ENCODE data around the gene ZDHHC23.

The ZDHHC23 gene, protein sequence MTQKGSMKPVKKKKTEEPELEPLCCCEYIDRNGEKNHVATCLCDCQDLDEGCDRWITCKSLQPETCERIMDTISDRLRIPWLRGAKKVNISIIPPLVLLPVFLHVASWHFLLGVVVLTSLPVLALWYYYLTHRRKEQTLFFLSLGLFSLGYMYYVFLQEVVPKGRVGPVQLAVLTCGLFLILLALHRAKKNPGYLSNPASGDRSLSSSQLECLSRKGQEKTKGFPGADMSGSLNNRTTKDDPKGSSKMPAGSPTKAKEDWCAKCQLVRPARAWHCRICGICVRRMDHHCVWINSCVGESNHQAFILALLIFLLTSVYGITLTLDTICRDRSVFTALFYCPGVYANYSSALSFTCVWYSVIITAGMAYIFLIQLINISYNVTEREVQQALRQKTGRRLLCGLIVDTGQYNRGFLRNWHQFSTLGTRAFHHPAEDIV

DNA sequence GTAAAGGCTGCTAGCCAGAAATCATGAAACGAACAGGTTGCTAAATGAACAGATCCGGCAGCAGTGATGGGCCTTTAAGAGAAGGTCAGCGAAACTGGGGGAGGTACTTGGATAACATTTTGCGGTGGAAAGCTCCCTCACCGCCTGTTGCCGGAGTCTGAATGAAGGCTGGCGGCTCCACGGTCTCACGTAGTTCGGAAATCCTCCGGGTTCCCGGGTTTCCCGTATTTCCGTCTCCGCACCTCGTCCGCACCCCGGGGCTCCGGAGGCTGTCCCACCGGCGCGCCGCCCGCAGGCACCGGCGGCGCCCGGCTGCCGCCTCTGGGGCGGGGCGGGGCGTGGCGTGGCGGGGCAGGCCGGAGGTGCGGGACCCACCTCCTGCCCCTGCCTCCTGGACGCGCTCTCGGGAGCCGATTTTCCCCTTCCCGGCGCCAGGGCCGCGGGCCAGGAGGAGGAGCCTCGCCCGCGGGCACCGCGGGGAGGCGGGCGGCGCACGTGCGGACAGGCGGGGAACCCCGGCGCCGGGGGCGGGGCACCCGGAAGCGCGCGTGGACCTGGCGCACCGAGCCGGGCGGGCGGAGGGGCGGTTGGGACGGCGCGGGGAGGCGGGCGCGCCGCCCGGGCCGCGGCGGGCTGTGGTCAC is at the start of gene ZDHHC23:
Gene ZDHHC23 (plus strand): TSS at position 642 of the 643 bp plus-strand sequence. CDS start 790 bp downstream, outside the sequence.
- no peak for DNase-seq

DNA sequence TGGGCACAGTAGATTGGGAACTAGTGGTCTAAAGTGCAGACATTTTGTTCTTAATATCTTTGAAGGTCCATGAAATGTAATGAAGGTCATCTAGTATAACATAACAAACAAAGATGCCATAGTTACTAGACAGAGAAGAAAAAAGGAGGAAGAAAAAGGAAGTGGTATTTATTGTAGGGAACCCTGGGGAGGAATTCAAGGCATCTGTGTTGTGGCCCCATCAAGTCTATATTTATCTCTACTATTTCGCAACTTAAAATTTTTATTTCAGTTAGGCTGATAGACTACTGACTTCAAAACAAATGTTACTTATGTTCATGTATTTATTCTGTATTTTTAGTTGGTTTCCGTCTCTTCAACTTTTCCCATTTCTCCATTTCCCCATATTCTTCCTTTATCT is 48.9 kb upstream of the ZDHHC23 start:
- no peak for DNase-seq

DNA sequence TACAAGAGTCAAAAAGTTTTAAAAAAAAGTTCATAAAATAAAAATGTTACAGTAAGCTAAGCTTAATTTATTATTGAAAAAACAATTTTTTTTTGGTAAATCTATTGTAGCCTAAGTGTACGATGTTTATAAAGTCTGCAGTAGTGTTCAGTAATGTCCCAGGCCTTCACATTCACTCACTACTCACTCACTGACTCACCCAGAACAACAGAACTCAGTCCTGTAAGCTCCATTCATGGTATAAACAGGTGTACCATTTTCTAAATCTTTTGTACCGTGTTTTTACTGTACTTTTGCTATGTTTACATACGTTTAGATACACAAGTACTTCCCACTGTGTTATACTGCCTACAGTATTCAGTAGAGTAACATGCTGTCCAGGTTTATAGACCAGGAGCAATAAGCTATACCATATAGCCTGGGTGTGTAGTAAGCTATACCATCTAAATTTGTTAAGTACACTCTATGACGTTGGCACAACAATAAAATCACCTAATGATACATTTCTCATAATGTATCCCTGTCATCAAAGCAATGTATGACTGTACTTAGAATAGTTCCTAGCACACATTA is 41.2 kb upstream of the ZDHHC23 start:
- DNase-seq, result no peak

DNA sequence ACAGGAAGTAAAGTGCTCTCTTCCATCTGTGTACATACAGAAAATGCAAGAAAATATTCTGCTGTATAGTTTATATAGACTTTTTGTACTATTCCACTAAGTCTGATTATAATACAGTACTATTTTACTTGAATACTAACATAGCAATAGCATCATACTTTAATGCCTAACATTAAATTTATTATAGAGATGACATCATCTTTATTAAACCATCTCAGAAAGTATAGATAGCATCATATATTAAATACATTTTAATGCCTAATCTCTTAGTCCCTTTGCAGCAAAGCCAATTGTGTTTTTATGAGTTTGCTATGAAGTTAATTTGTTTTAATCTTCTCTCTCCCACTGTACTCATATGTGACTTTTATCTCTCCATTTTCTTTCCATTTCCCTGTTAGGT is 39.7 kb upstream of the ZDHHC23 start:
- DNase-seq, result no peak

DNA sequence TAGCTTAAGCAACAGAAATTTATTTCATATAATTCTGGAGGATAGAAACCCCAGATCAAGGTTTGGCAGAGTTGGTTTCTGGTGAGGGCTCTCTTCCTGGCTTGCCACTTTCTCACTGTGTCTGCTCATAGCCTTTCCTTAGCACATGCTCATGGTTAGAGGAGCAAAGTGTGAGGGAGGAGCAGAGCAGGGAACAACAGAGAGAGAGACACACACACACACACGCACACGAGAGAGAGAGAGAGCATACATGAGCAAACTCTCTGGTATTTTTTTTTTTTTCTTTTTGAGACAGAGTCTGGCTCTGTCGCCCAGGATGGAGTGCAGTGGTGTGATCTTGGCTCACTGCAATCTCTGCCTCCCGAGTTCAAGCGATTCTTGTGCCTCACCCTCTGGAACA is 36.8 kb upstream of the ZDHHC23 start:
- DNase-seq, result no peak

DNA sequence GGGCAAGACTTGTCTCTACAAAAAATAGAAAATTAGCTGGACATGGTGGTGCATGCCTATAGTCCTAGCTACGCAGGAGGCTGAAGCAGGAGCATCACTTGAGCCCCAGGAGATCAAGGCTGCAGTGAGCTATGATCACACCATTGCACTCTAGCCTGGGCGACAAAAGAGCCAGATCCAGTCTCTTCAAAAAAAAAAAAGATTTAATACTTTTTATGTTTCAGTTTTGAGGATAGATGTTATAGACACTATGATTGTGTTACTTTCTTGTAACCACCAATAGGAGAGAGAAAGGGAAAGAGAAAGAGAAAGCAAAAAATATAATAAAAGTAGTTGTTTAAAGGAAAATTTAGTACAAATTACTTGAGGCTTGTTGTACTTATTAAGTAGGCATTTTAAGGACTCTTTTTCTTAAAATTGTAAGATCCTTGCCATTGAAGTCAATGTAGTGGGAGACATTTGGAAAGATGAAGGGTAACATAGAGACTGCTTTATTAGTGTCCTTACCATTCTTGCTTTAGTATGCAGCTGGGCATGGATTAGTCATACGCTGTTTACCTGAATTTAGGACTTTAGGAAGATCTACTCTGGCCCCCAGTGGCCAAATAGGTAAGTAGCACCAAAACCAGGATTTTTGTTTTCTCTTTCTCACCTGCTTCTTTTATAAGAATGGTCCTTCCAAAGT is 35.1 kb upstream of the ZDHHC23 start:
- DNase-seq, result no peak

DNA sequence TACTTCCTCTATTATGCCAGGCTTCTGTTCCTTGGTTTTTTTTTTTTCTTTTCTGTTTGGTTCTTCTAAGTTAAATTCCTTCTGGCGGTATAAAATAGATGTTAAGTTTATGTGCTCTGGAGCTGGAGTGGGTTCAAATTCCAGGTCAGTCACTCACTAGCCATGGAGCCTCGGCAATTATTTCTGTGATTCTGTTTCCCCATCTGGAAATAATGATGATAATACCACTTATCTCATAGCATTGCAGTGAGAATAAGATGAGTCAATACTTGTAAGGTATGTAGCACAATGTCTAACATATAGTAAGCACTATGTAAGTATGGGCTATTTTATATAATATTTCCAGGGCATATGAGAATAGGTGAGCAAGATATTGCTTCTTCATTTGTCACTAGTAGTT is 33.2 kb upstream of the ZDHHC23 start:
- DNase-seq, result no peak

DNA sequence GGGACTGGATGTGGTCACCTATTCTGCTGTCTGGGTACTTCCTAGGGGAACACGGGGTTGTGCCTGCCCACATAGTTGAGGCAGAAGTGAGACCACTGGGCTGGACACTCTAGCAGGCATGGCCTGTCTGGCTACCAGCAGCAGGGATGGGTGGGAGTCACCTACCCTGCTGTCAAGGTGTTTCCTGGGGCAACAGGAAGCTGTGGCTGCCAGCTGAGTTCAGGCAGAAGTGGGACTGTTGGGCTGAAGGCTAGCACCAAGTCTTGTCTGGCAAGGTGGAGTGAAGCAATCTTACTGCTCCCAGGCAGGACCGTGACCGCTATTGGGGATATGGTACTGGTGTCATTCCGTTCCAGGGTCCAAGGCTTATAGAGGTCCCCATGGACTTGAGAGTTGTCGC is 20.3 kb upstream of the ZDHHC23 start:
- no peak for DNase-seq

DNA sequence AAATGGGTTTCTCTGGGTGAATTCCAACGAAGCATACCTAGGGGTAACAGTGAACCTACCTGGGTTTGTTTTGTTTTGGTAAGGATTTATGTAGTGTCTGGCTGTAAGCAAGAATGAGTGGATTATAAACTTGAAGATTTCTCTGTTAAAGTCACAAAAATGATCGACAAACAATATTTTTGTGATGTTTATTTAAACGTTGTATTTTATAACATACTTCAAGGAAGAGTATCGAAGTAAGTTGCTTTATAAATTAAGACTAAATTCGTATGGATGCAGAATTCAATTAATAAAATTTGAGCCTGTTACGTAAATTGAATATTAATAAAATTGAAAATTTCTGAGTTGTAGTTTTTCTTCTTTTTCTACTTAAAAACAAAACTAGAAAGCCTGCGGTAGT is 982 bp upstream of the ZDHHC23 start:
- no peak for DNase-seq

DNA sequence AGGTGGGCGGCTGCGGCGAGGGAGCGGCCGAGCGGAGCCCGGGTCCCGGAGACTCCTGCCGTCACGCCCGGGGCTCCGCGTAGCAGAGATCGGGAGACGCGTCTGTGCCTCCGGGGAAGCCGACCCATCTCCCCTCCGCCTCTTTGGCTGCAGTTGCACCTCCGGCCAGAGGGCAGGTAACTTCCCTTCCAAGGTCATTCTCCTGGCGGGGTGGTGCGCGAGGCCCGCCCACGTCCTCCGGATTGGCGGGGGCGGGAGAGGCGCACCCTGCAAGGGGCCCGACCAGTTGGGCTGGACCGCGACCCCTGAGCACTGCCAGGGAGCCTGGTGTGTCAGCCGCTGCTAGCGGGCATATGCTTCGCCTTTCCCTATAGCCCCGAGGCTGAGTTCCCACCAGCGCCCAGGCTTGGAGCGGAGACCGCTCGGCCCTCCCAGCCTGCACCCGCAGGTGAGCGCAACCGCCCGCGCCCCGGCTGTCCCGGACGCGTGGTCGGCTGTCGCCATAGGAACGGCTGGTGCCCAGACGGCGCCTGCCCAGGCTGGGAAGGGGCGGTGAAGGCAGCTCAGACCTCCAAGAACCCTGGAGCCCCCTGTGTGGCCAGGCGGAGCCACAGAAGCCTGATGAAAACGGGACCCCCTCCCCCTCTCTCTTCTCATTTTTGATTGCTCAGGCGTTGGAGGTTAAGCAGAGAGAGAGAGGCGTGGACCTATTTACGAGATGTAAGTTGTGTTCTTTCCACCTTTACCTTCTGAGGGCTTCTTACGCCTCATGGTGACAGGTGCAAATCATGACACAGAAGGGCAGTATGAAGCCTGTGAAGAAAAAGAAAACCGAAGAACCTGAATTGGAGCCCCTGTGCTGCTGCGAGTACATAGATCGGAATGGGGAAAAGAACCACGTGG is 453 bp downstream of the ZDHHC23 start:
- DNase-seq, result peak; percentile 9

DNA sequence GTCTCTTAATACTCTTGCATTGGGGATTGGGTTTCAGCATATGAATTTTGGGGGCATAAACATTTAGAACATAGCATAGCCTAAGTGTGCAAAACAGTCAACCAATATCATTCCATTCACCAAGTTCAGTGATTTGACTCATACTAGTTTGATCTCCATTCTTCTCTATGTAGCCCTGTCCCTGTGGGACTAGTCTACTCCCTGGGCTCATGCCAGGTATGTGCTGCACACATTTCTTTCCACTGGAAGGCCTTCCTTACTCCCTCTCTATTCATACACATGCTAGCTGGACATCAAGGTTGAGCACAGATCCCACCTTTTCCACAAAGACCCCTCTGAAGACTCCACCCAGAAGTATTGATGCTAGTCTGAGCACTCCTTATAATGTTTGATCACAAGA is 5.1 kb downstream of the ZDHHC23 start:
- no peak for DNase-seq

DNA sequence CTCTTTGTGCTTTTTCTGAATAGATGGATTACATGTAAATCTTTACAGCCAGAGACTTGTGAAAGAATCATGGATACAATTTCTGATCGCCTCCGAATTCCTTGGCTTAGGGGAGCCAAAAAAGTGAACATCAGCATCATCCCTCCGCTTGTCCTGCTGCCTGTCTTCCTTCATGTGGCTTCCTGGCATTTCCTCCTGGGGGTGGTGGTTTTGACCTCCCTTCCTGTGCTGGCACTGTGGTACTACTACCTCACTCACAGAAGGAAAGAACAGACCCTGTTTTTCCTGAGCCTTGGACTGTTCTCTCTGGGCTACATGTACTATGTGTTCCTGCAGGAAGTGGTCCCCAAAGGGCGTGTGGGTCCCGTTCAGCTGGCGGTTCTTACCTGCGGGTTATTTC is 5.9 kb downstream of the ZDHHC23 start:
- DNase-seq, result no peak

DNA sequence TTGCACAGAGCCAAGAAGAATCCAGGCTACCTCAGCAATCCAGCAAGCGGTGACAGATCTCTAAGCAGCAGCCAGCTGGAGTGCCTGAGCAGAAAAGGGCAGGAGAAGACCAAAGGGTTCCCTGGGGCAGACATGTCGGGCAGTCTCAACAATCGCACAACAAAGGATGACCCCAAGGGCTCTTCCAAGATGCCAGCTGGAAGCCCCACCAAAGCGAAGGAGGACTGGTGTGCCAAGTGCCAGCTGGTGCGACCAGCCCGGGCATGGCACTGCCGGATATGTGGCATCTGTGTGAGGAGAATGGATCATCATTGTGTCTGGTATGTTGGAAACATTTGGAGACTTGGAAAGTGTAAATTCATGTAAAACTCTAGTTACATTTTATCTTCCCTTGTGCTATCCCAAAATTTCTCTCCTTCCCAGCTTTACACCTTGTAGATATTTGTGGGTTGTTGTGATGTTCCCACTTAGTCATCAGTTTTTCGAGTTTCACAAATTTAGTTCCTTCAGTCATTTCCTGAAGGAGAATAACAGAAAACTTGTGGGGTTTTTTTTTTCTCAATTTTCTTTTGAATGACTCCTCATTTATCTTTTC is 6.4 kb downstream of the ZDHHC23 start:
- no peak for DNase-seq

DNA sequence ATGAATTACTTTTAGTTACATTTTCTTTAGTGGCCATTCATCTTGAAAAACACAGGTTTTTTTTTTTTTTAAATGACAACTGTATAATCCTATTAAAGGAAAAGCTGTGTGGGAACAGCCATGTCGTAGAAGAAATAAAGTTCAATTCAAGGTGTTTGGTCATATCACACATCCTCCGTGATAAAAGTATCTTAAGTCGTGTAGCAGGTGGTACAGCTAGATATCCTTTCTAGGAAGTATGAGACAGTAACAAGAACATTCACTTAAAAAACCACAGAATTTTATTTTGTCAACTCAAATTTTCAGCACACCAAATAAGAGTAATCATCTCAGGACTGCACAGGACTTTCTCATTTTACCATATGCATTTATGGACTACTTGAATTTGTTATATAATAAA is 16.1 kb downstream of the ZDHHC23 start:
- DNase-seq, result no peak

DNA sequence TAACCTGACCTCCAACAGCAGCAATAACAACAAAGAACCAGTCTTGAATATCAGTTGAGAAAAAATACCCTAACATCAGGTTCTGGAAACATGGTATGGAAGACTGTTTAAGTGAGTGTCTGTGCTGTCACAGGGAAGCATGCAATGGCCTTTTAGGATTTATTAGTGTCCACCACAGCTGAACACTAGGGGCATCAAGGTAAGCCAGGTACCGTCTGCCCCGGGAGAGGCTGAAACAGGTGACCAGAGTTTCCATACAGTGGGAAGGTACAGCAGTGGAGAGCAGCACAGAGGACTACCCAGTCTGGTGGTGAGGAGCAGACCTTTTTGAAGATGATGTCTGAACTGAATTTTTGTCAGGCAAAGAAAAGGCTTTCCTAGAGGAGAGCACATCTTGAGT is 18.4 kb downstream of the ZDHHC23 start:
- no peak for DNase-seq

DNA sequence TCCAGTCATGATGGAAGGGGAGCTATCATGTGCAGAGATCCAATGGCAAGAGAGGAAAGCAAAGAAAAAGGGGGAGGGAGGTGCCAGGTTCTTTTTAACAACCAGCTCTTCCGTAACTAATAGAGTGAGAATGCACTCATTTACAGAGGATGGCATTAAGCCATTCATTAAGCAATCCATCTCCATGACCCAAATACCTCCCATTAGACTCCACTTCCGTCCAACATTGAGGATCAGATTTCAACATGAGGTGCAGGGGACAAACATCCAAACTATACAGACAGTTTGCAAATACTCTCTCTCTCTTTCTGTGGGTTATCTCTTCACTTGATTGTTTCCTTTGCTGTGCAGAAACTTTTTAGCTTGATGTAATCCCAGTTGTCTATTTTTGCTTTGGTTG is 21.2 kb downstream of the ZDHHC23 start:
- DNase-seq, result no peak

DNA sequence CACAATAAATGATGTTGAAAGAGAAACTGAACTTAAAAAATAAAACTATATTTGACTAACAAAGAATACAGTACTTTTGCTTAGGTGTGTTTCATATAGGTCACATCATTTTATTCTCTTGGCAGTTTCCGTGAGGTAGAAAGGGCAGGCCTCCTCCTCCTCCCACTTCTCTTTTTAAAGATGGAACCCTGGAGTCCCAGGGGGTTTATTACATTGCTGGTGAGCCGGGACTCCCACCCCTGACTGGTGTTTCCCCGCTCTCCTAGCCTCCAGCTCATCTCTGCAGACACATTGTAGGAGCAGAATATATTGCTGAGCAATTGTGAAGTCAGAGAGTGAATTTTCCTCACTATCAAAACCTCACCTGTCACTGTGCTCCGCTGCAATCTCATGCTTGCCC is 30.0 kb downstream of the ZDHHC23 start:
- no peak for DNase-seq

DNA sequence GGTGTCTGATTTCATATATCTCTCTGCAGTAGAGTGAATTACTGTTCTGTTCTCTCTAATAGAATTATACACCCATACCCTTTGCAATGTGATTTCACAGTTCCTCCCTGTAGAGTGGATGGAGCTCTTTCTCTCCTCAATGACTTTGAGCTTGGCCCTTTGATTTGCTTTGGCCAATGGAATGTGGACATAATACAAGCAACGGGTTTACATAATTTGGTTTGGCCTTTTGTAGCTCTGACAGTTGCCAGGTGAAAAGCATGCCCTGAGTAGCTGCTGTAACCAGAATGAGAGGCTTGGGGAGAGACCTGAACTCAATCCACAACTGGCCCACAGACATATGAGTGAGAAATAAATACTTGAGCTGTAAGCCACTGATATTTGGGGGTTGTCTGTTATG is 32.1 kb downstream of the ZDHHC23 start:
- no peak for DNase-seq

DNA sequence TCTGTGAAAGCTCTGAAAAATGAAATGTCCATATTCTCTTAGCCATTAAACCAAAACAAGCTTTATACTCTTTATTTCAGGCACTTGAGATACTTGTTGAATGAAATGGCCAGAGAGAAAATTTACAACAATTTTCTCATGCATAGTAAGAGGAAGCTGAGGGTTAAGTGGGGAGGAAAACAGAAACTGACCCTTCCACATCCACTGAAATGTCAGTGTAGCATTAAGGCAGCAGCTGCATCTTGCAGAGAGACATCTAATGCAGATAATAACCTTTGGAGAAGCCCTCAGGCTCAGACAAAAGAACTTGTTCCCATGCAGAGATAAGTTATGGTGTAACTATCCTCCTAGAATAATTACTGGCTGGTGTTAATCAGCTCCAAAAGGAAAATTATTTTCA is 34.0 kb downstream of the ZDHHC23 start:
- DNase-seq, result no peak

DNA sequence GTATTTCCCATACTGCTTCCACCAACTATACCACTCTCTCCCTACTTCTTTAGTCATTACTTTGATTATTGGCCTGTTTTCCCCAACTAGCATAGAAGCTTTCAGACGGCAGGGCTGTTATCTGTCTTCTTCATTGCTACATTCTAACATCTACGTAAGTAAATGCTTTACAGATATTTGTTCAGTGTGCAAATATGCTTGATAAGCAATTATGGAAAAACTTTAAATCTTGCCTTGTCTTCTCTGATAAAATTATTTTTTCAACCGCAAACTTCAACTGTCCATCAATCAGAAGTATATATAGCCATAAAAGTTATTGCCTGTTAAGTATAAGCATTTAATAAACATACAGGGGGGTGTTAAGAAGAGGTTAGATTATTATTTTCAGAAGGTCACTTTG is 35.7 kb downstream of the ZDHHC23 start:
- no peak for DNase-seq

DNA sequence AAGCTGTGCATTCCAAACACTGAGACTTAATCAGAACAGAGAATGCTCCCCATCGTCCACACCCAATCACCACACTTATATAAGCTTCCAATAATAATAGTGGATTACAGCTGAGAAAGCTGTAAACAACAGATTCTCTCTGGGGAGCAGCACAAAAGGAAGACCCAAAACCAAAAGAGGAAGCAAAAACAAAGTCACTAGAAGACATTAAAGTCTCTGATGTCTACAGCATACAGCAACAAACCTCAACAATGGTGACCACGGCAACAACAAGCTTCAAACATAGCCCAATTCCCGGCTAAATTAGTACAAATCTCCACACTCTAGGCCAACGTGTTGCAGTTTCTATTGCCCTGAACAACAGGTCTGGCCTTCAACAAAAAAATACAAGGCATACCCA is 37.7 kb downstream of the ZDHHC23 start:
- no peak for DNase-seq

DNA sequence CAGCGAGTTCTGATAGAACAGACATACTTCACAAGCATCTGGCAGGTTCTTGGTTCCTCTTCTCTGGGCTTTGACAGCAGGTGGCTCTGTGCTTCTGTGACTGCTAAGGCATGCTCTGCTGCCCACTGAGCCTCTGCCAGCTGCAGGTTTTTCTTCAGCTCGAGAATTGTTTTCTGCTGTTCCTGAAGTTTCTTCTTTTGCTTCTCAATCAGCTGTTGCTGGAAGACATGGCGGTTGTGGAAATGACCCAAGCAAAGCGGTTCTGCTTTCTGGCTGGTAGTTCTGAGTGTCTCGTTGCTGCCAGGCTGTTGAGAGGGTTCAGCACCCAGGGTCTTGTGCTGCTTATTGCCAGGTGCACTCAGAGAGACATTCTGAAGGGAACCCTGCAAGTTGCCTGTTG is 57.7 kb downstream of the ZDHHC23 start:
- no peak for DNase-seq
